Smooth muscle cell (in vitro differentiated cells): ENCODE measurements around the gene OGFOD1. TPM values are rescaled to one million over a fixed set of nuclear protein-coding genes. Genes with fewer than 3 reads are reported as not detected.

Experiments
- DNase-seq: peaks from one replicate; lab custom pipeline; 2025; ENCODE audit not compliant: unreplicated experiment; lab: John Stamatoyannopoulos, UW
- H2AFZ ChIP-seq: fragments of 200-600 bp; sonication (generic); 2 replicates; pipeline ENCODE4 v1.6.0; 2016; ENCODE audit warnings: antibody characterized with exemption, low read depth, mild to moderate bottlenecking
- H3F3A ChIP-seq: fragments of 200-600 bp; sonication (generic); 2 replicates; pipeline ENCODE4 v1.6.0; 2017; ENCODE audit warnings: antibody characterized with exemption, low read depth
- H3K27ac ChIP-seq: fragments of 200-600 bp; sonication (generic); 2 replicates; pipeline ENCODE4 v1.5.1; 2016; ENCODE audit warnings: low read depth, mild to moderate bottlenecking
- H3K27me3 ChIP-seq: fragments of 200-600 bp; sonication (generic); 2 replicates; pipeline ENCODE4 v1.6.1; 2016; ENCODE audit warnings: low read depth, mild to moderate bottlenecking
- H3K36me3 ChIP-seq: fragments of 200-600 bp; sonication (generic); 2 replicates; pipeline ENCODE4 v1.5.1; 2016; ENCODE audit warnings: low read depth
- H3K4me1 ChIP-seq: fragments of 200-600 bp; sonication (generic); 2 replicates; pipeline ENCODE4 v1.5.1; 2016; ENCODE audit warnings: low read depth
- H3K4me2 ChIP-seq: fragments of 200-600 bp; sonication (generic); 2 replicates; pipeline ENCODE4 v1.6.0; 2016; ENCODE audit warnings: mild to moderate bottlenecking
- H3K4me3 ChIP-seq: fragments of 200-600 bp; sonication (generic); 2 replicates; pipeline ENCODE4 v1.5.1; 2016; ENCODE audit warnings: mild to moderate bottlenecking
- H3K79me2 ChIP-seq: fragments of 200-600 bp; sonication (generic); 2 replicates; pipeline ENCODE4 v1.6.0; 2016; ENCODE audit warnings: low read depth, mild to moderate bottlenecking
- H3K9ac ChIP-seq: fragments of 200-600 bp; sonication (generic); 2 replicates; pipeline ENCODE4 v1.6.0; 2016; ENCODE audit warnings: low read depth
- H3K9me3 ChIP-seq: fragments of 200-600 bp; sonication (generic); replicated peaks from 2 replicates; pipeline ENCODE4 v1.5.1; 2016; ENCODE audit warnings: low read depth
- H4K20me1 ChIP-seq: fragments of 200-600 bp; sonication (generic); 2 replicates; pipeline ENCODE4 v1.6.0; 2016; ENCODE audit warnings: low read depth
- CTCF ChIP-seq: fragments of 200-600 bp; sonication (generic); IDR thresholded peaks from 2 replicates; pipeline ENCODE4 v1.5.1; 2017; ENCODE audit warnings: borderline replicate concordance, mild to moderate bottlenecking, antibody characterized with exemption; ENCODE audit not compliant: insufficient read depth, poor library complexity, severe bottlenecking
- WGBS: methylation state at CpG from one replicate; pipeline ENCODE4 v1.1.7; 2016; ENCODE audit warnings: low lambda C conversion rate; 5-methylcytosine and 5-hydroxymethylcytosine counted together
- polyA plus RNA-seq: library from polyadenylated mRNA; unstranded; fragments of >200 nt; fragmentation: Nextera tagmentation; extraction: Ambion mirVana; gene quantifications from 2 replicates; pipeline ENCODE4 v1.2.1, GENCODE V29; 2016
- total RNA-seq: library from RNA; depleted of rRNA; stranded (reverse); fragments of >200 nt; gene quantifications from 2 replicates; pipeline ENCODE4 v1.2.3, GENCODE V29; 2014

OGFOD1 gene
- total and polyA plus RNA-seq, 2 experiments from 2014 or later, result 68.7 to 107 TPM

- Histone ChIP-seq H3K9ac (no peak overlapping the region), H3K9me3 (no peaks in the 10 kb centered on the region), H4K20me1 (peaks cover 4% of the 10 kb centered on the region), H3K36me3 (peaks cover 15% of the 10 kb centered on the region), H3K4me2 (no peak overlapping the region), H3K27me3 (no peaks in the 10 kb centered on the region), H3K4me3 (no peak overlapping the region), H3K4me1 (no peaks in the 10 kb centered on the region), H3K27ac (no peak overlapping the region), H2AFZ (no peak overlapping the region), H3F3A (no peaks in the 10 kb centered on the region), H3K79me2 (no peaks in the 10 kb centered on the region)
- no peak for DNase-seq
- no peak for TF ChIP-seq CTCF
These were observed 55.6 kb downstream of the OGFOD1 start for GRCh38 chr16:56506941-56507340.

GRCh38 chr16:56510544-56510943 lies 59.2 kb downstream of the OGFOD1 start:
- TF ChIP-seq CTCF, result no peak
- no peaks in the 10 kb centered on the region for H3K27me3 ChIP-seq
- H3F3A ChIP-seq, result no peaks in the 10 kb centered on the region
- WGBS, result 86% methylated on average over 2 of the region's 2 CpGs
- H3K9ac ChIP-seq, result no peak overlapping the region
- no peak overlapping the region for H3K4me3 ChIP-seq
- no peak overlapping the region for H2AFZ ChIP-seq
- H4K20me1 ChIP-seq, result peaks cover 35% of the 10 kb centered on the region
- no peak for DNase-seq
- H3K79me2 ChIP-seq, result no peaks in the 10 kb centered on the region
- no peaks in the 10 kb centered on the region for H3K4me1 ChIP-seq
- H3K9me3 ChIP-seq, result no peaks in the 10 kb centered on the region
- H3K27ac ChIP-seq, result no peak overlapping the region
- peaks cover 8% of the 10 kb centered on the region for H3K36me3 ChIP-seq
- H3K4me2 ChIP-seq, result no peak overlapping the region

- Histone ChIP-seq H3K36me3 (no peaks in the 10 kb centered on the region), H3K27me3 (no peaks in the 10 kb centered on the region), H3K4me3 (no peak overlapping the region), H3K9ac (no peak overlapping the region), H3K79me2 (no peaks in the 10 kb centered on the region), H3F3A (no peaks in the 10 kb centered on the region), H3K4me2 (no peak overlapping the region), H2AFZ (no peak overlapping the region), H4K20me1 (peaks cover 48% of the 10 kb centered on the region), H3K4me1 (no peaks in the 10 kb centered on the region), H3K27ac (no peak overlapping the region), H3K9me3 (no peaks in the 10 kb centered on the region)
- no peak for TF ChIP-seq CTCF
- WGBS, result 100% methylated on average over 1 of the region's 1 CpG
- DNase-seq, result no peak
These were observed 60.7 kb downstream of the OGFOD1 start for GRCh38 chr16:56512025-56512424.

- peaks cover 54% of the 10 kb centered on the region for H4K20me1 ChIP-seq
- H2AFZ ChIP-seq, result no peak overlapping the region
- H3F3A ChIP-seq, result no peaks in the 10 kb centered on the region
- H3K9me3 ChIP-seq, result no peaks in the 10 kb centered on the region
- no peak for DNase-seq
- no peak overlapping the region for H3K27ac ChIP-seq
- H3K79me2 ChIP-seq, result no peaks in the 10 kb centered on the region
- no peak overlapping the region for H3K4me2 ChIP-seq
- no peak for TF ChIP-seq CTCF
- H3K4me1 ChIP-seq, result no peaks in the 10 kb centered on the region
- WGBS, result 95% methylated on average over 2 of the region's 2 CpGs
- H3K36me3 ChIP-seq, result no peaks in the 10 kb centered on the region
- no peaks in the 10 kb centered on the region for H3K27me3 ChIP-seq
- H3K9ac ChIP-seq, result no peak overlapping the region
- no peak overlapping the region for H3K4me3 ChIP-seq
These were observed 61.7 kb downstream of the OGFOD1 start for GRCh38 chr16:56513091-56513490.
